Raji (cell line): ENCODE measurements around the gene XRCC2.

Experiments
- POLR2A ChIP-seq: IDR thresholded peaks from 2 replicates; pipeline ENCODE4 v1.6.1; 2011; ENCODE audit warnings: low read depth, low read length, control low read depth; ENCODE audit not compliant: insufficient read depth

XRCC2 gene

DNA sequence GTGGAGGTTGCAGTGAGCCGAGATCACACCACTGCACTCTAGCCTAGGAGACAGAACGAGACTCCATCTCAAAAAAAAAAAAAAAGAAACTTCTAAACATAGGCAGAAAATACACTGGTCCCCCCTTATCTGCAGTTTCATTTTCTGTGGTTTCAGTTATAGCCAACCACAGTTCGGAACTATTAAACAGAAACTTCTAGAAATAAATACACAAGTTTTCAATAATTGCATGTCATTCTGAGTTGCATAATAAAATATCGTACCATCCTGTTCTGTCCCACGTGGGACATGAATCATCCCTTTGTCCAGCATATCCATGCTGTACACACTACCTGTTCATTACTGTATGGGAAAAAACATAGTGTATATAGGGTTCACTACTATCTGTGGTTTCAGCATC lies 8.0 kb downstream of the XRCC2 start:
- no peak for TF ChIP-seq POLR2A

DNA sequence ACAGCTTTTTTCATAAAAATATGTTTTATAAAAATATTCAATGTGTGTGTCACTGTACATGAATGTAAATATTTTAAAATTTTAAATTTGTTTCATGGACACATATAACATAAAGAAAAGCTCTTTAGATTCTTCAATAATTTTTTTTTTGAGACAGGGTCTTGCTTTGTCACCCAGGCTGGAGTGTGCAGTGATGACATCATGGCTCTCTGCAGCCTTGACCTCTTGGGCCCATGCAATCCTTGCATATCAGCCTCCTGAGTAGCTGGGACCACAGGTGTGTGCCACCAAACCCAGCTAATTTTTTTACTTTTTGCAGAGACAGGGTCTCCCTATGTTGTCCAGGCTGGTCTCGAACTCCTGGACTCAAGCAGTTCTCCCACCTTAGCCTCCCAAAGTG lies 9.9 kb downstream of the XRCC2 start:
- no peak for TF ChIP-seq POLR2A

DNA sequence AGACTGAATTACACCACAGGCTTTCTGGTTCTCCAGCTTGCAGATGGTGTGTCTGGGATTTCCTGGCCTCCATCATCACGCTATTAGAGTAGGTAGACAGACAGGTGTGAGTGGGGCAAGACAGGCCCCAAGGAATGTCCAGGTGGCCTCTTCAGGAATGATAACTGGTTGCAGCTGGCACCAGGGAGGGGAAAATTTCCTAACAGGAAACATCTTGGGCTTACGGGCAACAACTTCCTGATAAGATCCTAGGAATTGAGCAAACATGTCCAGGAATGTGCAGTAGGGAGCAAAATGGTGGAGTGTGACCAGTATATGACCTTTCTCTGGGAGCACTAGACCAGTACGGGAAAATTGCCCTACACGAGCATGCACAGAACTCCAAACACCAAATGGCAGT lies 11.3 kb downstream of the XRCC2 start:
- no peak for TF ChIP-seq POLR2A

DNA sequence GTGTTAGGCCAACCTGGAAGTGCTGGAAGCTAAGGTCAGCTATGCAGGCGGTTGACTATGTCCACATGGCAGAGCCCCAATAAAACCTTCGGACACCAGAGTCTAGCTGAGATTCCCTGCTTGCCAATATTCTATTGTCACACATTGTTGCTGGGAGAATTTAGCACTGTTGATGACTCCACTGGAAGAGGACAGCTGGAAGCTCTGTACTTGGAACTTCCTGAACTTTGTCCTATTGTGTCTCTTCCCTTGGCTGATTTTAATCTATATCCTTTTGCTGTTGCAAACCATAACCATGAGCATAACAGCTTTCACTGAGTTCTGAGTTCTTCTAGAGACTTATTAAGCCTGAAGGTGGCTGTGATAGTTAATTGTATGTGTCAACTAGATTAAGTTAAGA lies 12.0 kb downstream of the XRCC2 start:
- no peak for TF ChIP-seq POLR2A

DNA sequence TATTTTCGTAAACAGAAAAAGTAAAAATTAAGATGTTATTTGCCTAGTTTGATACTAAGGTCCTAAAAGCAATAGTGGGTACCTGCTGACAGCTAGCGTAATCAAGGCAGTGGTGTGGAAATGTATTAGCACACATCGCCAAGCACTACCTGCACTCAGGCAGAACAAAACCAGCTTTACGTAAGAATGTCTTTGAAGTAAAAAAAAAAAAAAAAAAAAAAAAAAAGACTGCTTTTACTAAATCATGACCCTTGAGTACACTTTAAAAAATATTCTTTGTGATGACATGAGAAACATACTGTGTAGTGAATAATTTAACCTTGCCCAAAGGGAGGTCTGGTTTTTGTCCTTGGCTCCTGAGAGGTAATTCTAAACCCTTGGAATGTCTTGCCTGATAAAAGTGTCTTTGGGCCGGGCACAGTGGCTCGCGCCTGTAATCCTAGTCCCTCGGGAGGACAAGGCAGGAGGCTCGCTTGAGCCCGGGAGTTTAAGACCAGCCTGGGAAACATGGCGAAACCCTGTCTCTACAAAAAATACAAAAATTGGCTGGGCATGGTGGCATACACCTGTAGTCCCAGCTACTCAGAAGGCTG lies 12.7 kb downstream of the XRCC2 start:
- no peak for TF ChIP-seq POLR2A

DNA sequence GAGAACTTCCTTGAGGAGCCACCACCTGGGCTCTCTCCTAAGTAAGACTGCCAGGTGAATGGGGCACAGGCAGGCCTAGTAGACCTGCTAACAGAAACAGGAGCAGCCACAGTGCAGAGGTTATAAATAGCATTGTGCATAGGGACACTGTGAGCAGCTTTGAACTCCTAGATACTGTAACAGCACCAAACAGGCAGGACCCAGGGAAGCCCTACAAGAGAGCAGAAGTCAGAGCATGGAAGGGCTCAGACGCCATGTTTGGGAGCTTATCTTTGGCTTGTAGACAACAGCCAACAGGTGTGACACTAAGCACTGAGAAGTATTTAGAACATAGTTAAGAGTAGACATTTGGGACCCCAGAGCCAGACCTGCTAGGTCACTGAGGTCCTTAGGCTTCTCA lies 14.5 kb downstream of the XRCC2 start:
- TF ChIP-seq POLR2A, result no peak

DNA sequence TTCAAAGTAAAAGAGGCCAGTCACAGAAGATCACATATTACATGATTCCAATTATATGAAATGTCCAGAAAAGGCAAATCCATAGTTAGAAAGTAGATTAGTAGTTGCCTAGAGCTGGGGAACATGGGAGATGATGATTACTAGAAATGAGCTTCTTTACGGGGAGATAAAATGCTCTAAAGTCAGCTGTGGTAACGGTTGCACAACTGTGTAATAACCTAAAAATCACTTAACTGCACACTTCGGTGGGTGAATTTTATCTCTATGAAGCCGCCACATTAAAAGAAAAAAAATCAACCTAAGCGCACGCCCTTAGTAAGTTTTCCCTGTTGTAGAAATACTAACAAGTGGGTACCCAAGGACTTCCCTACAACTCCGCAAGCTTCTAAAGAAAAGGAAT lies 15.9 kb downstream of the XRCC2 start:
- no peak for TF ChIP-seq POLR2A

DNA sequence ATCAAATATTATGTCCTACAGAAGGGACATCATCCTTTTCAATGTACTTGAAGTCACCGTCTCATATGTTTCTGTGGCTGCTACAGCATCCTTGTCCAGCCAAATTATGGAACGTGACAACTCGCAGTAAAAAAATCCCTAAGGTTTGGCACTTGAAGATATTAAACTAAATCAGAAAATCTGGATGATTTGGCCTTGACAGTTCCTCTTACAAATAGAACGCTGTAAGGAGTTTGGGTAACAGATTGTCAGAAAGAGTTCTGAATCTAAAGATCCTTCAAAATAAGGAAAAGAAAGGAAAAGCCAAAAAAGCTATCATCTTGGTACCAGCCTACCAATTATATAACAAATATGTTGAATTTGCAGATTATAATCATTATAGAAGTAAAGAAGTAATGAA lies 21.0 kb downstream of the XRCC2 start:
- TF ChIP-seq POLR2A, result no peak

DNA sequence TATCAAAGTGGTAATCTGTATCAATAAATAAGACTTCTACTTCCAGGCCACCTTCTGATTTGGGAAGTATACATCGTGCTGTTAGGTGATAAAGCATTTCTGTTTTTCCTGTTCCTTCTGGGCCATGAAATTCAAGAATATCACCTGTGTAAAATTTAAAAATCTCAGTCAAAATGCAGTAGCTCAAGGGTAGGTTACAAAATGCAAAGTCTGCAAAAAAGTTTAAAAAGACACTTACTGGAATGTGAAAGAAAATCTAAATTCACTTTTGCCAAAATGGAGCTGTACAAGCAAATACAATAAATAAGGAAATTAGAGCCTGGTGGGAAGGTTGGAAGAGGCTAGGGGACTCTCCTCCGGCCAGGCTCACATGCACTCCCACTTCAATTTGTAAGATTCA lies 26.7 kb downstream of the XRCC2 start:
- no peak for TF ChIP-seq POLR2A

DNA sequence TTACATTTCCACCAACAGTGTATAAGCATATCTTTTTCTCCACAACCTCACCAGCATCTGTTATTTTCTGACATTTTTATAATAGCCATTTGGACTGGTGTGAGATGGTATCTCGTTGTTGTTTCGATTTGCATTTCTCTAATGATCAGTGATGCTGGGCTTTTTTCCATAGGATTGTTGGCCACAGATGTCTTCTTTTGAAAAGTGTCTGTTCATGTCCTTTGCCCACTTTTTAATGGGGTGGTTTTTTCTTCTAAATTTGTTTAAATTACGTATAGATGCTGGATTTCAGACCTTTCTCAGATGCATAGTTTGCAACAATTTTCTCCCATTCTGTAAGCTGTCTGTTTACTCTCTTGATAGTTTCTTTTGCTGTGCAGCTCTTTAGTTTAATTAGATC lies 28.9 kb downstream of the XRCC2 start:
- no peak for TF ChIP-seq POLR2A

DNA sequence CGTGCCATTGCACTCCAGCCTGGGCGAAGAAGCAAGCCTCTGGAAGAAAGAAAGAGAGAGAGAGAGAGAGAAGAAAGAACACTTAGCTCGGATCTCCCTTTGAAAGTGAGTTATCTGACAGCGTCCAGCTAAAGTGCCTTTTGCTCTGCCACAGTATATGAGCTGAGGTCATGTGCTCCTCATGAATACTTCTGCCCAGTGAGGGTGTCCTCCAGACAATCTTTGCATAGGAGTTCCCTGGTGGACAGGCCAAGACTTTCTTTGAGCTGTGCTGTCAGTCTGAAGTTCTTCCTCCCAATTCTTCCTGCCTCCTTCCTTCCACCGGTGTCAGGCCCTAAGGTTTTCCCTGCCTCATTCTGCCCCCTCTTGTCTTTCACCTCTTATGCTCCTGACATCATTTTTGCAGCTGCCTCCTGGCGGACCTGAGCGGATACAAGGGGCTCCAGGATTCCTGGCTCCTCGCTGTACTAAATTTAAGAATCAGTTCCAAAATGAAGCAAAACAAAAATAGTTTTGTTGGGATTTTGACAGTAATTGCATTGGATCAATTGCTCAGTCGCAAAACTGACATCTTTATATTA lies 31.9 kb downstream of the XRCC2 start:
- no peak for TF ChIP-seq POLR2A

DNA sequence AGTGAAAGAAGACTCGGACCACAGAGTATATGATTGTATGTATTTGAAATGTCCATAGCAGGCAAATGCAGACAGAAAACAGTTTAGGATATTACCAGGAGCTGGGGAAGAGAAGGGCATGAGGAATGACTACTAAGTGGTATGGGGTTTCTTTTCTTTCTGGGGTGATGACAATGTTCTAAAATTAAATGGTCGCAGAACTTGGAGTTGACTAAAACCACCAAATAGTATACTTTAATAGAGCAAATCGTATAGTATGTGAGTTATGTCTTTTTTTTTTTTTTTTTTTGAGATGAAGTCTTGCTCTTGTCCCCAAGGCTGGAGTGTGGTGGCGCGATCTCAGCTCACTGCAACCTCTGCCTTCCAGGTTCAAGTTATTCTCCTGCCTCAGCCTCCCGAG lies 34.6 kb downstream of the XRCC2 start:
- no peak for TF ChIP-seq POLR2A

DNA sequence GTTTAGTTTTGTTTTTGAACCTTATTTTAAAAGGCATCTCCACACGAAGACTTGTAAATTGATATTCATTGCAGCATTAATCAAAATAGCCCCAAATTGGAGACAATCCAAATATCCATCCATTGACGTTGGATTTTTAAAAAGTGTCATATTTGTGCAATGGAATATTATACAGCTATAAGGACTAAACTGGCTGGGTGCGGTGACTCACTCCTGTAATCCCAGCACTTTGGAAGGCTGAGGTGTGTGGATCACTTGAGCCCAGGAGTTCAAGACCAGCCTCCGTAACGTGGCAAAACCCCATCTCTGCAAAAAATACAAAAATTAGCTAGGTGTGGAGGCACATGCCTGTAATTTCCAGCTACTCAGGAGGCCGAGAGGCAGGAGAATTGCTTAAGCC lies 35.1 kb downstream of the XRCC2 start:
- TF ChIP-seq POLR2A, result no peak

DNA sequence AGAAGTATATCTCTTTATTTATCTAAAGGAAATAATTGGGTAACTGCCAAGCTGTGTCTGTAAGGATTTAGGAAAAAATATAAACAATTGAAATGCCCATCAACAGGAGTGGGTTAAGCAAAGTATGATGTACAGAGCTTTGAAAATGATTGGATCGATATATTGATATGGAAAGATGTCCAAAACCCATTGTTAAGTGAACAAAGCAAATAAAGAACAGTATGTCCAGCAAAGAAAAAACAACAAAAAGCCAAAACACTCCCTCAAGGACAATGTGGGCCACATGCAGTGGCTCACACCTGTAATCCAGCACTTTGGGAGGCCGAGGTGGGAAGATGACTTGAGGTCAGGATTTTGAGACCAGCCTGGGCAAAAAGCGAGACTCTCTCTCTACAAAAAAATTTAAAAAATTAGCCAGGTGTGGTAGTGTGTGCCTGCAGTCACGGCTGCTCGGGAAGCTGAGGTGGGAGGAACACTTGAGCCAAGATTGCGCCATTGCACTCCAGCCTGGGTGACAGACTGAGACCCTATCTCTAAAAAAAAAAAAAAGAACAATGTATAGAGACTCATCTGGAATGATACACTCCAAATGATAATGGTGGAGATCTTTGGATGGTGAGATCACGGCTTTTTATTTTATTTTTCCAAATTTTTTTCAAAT lies 37.9 kb downstream of the XRCC2 start:
- TF ChIP-seq POLR2A, result no peak

DNA sequence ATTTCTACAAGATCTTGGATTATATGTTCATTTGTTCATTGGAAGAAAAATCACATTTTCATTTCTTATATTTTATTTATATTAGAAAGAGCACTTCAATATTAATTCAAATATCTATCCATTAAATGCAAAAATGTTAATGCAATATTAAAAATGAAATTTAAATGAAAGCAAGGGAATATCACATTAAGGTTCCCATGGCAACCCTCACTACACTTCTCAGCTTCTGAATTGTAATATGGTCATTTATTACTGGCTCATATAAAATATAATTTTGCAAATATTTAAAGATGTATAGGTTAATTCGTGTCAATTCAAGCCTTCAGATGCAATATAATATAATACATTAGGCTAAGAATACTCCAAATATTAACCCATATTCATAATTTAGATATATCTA lies 38.8 kb downstream of the XRCC2 start:
- no peak for TF ChIP-seq POLR2A

DNA sequence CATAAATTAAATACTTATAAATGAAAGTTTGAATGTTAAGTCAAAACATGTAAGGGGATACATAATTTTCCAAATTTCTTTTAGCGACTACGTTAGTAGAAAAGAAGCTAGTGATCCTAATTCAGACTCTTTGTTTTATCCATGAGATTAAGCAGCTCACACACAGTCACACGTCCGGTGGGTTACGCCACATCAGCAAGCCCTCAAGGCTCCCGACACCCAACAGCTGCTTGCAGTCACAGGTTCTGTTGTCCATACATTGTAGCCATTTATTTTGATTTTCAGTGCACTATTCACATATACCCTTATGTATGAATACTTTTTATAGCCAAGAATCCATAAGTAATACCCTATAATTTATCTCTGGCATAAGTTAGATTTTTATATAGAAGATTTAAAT lies 39.5 kb downstream of the XRCC2 start:
- TF ChIP-seq POLR2A, result no peak

DNA sequence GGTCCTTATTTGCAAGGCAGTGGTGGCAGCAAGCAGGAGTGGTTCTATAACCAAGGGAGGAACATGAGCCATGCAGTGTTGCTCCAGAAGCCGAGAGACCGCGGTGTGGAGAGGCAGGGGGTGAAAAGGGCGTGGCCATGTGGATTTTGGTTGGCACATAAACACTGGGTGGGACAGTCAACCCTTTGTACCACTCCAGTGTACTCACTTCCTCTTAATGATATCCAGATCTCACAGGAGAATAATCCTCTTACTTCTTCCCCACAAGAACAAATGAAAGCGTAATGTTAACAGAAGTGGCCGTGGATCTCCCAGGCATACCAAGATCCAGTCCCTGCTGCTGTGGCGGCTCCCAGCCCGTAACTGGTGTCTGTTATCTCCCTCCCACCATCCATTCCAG lies 42.4 kb downstream of the XRCC2 start:
- no peak for TF ChIP-seq POLR2A
